Activated naive CD8-positive, alpha-beta T cell (primary cell): ENCODE results near the gene ATMIN.

Experiments used
- H3K27ac Mint-ChIP-seq: one replicate; pipeline ENCODE4 v1.8.0; 2021; ENCODE audit warnings: mixed read lengths
- H3K27me3 Mint-ChIP-seq: one replicate; pipeline ENCODE4 v1.8.0; 2021; ENCODE audit warnings: mixed read lengths
- H3K36me3 Mint-ChIP-seq: one replicate; pipeline ENCODE4 v1.8.0; 2021; ENCODE audit warnings: mixed read lengths
- H3K4me1 Mint-ChIP-seq: one replicate; pipeline ENCODE4 v1.8.0; 2021; ENCODE audit warnings: low read depth, mixed read lengths
- H3K4me3 Mint-ChIP-seq: one replicate; pipeline ENCODE4 v1.8.0; 2021; ENCODE audit warnings: mild to moderate bottlenecking, mixed read lengths
- H3K9me3 Mint-ChIP-seq: one replicate; pipeline ENCODE4 v1.8.0; 2021; ENCODE audit warnings: low read depth, mixed read lengths

The ATMIN gene

DNA sequence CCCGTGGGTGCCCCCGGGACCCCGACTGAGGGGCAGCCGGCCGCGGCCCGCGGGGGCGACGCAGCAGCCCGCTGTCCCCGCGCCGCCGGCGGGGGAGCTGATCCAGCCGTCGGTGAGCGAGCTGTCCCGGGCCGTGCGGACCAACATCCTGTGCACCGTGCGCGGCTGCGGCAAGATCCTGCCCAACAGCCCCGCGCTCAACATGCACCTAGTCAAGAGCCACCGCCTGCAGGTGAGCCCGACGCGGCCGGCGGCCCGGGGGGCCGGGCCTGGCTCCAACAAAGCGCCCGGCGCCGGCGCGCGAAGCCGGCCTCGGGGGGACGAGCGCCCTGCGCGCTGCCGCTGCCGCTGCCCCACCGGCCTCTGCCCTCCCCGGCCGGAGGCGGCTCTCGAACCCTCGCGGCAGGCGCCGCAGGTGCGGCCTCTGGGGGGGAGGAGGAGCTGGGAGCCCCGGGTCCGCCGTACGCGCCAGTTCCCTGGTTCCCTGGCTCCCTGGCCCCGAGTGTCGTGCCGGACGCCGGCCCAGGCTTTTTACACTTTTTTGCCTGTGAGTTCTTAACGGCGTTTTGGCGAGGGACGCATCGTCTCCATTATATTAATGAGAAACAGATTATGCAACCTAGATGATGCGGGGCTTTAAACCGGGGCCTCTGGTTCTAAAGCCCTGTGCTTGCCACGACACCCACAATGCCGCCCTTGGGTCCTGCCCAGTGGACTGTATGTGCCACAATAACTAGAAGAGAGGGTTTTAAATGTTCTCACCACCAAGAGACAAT is 521 bp downstream of the ATMIN start:
- peak overlapping the region; percentile 58 for H3K27ac Mint-ChIP-seq
- H3K4me1 Mint-ChIP-seq, result peaks cover 29% of the 10 kb centered on the region
- peak overlapping the region; percentile 92 for H3K4me3 Mint-ChIP-seq
- H3K36me3 Mint-ChIP-seq, result peaks cover 7% of the 10 kb centered on the region
- no peaks in the 10 kb centered on the region for H3K9me3 Mint-ChIP-seq
- H3K27me3 Mint-ChIP-seq, result no peaks in the 10 kb centered on the region

GRCh38 chr16:81036751-81037350 is 1.2 kb downstream of the ATMIN start:
- Mint-ChIP-seq H3K4me3 (peak overlapping the region; percentile 92), H3K9me3 (no peaks in the 10 kb centered on the region), H3K36me3 (peaks cover 7% of the 10 kb centered on the region), H3K27me3 (no peaks in the 10 kb centered on the region), H3K4me1 (peaks cover 29% of the 10 kb centered on the region), H3K27ac (peak overlapping the region; percentile 58)

- no peaks in the 10 kb centered on the region for H3K9me3 Mint-ChIP-seq
- peaks cover 16% of the 10 kb centered on the region for H3K36me3 Mint-ChIP-seq
- peak overlapping the region; percentile 30 for H3K27ac Mint-ChIP-seq
- no peak overlapping the region for H3K4me3 Mint-ChIP-seq
- no peaks in the 10 kb centered on the region for H3K27me3 Mint-ChIP-seq
- H3K4me1 Mint-ChIP-seq, result peaks cover 29% of the 10 kb centered on the region
Measured at GRCh38 chr16:81040131-81040530, 4.5 kb downstream of the ATMIN start.

DNA sequence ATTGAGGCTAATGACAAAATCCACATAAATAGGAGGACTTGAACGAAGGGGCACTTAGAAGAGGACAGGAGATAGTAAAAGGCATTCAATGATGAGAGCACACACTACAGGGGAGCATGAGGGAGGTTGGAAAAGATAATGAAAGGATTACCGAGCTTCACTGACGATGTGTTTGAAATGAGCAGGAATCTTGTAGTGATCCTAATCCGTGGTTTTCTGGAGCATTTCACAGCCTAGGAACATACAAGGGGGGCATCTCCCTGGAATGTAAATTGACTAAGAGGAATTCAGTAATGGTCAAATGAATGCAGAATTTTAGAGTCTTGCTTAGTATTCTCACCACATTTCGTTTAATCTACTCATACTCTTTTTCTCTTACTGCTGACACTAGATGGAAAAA is 5.2 kb downstream of the ATMIN start:
- Mint-ChIP-seq H3K4me3 (no peak overlapping the region), H3K36me3 (peaks cover 18% of the 10 kb centered on the region), H3K27ac (no peak overlapping the region), H3K9me3 (no peaks in the 10 kb centered on the region), H3K27me3 (no peaks in the 10 kb centered on the region), H3K4me1 (peaks cover 29% of the 10 kb centered on the region)

DNA sequence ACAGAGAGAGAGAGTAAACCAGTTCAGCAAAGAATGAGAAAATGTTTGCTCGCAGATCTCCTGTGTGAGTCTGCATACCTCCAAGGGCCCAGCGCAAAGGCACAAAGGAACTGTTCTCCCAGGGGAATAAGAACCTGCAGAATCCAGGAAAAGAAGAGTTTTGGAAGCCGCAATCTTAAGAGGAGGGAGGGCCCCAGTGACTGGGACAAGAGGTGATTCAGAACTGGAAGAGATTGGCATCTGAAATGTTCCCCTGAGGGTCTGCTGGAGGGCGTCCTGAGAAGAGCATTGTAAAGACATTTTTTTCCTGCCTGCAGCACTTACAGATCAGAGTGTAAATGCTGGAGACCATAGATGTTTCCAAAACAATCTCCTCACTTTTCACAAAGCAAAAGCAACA is 6.1 kb downstream of the ATMIN start:
- no peaks in the 10 kb centered on the region for H3K27me3 Mint-ChIP-seq
- no peak overlapping the region for H3K27ac Mint-ChIP-seq
- peaks cover 26% of the 10 kb centered on the region for H3K4me1 Mint-ChIP-seq
- H3K4me3 Mint-ChIP-seq, result no peak overlapping the region
- H3K36me3 Mint-ChIP-seq, result peaks cover 18% of the 10 kb centered on the region
- no peaks in the 10 kb centered on the region for H3K9me3 Mint-ChIP-seq

- Mint-ChIP-seq H3K36me3 (peaks cover 15% of the 10 kb centered on the region), H3K4me1 (peaks cover 15% of the 10 kb centered on the region), H3K27me3 (no peaks in the 10 kb centered on the region), H3K9me3 (no peaks in the 10 kb centered on the region), H3K27ac (no peak overlapping the region), H3K4me3 (no peak overlapping the region)
Measured at GRCh38 chr16:81042821-81043220, 7.2 kb downstream of the ATMIN start.

DNA sequence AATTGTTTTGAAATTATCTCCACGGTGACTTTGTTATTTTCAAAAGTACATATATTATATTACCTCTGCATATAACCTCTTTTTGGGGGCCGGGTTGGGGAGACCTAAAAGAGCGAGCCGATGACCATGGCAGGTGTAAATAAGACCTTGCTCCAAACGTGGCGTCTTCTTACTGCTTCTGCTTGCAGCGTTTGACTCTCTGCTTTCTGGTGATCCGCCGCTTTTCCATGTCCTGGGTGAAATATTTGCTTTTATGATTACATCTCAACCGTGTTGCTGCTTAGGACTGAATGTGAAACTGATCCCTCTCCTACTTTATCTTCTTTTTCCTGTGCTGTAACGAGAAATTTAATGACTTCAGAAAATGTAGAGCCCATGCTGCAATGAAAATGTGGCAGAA is 18.1 kb downstream of the ATMIN start:
- H3K27me3 Mint-ChIP-seq, result no peaks in the 10 kb centered on the region
- H3K4me1 Mint-ChIP-seq, result no peaks in the 10 kb centered on the region
- H3K4me3 Mint-ChIP-seq, result no peak overlapping the region
- no peak overlapping the region for H3K27ac Mint-ChIP-seq
- peaks cover 12% of the 10 kb centered on the region for H3K36me3 Mint-ChIP-seq
- peaks cover 14% of the 10 kb centered on the region for H3K9me3 Mint-ChIP-seq

DNA sequence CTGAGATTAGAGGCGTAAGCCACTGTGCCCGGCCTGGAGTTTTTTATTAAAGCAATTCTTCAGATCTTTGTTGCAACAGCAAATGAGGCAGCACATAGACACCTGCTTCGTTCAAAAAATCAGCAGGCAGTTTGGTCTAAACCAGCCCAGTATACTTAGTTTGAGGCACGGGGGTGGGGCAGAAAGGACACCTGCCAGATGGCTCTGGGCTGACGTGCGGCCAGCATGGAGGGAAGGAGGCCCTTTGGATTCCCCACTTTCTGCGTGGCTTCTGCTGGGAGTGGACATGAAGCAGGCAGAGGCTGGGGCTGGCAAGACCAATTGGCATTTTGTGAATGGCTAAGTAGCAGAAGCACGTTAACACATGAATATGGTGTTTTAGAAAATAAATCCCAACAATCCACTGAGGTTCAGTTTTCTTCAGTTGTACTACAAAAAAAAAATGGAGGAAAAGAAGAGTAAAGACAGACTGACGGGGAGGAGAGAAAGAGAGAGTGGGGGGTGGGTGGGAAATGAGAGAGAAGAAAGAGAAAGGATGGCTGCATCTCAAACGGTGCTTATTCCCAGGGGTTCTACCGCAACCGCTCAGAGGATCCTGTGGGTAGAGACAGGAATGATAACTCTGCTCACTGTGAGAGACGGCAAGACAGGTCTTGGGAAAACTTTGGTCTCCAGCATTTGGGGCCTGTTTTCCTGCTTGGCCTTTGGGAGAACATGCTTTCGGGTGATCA is 25.1 kb downstream of the ATMIN start:
- H3K4me1 Mint-ChIP-seq, result no peaks in the 10 kb centered on the region
- H3K36me3 Mint-ChIP-seq, result no peaks in the 10 kb centered on the region
- no peak overlapping the region for H3K4me3 Mint-ChIP-seq
- no peaks in the 10 kb centered on the region for H3K9me3 Mint-ChIP-seq
- no peak overlapping the region for H3K27ac Mint-ChIP-seq
- H3K27me3 Mint-ChIP-seq, result no peaks in the 10 kb centered on the region

- Mint-ChIP-seq H3K4me1 (no peaks in the 10 kb centered on the region), H3K4me3 (no peak overlapping the region), H3K27me3 (no peaks in the 10 kb centered on the region), H3K36me3 (no peaks in the 10 kb centered on the region), H3K27ac (no peak overlapping the region), H3K9me3 (no peaks in the 10 kb centered on the region)
Measured at GRCh38 chr16:81061307-81061640, 25.6 kb downstream of the ATMIN start.

DNA sequence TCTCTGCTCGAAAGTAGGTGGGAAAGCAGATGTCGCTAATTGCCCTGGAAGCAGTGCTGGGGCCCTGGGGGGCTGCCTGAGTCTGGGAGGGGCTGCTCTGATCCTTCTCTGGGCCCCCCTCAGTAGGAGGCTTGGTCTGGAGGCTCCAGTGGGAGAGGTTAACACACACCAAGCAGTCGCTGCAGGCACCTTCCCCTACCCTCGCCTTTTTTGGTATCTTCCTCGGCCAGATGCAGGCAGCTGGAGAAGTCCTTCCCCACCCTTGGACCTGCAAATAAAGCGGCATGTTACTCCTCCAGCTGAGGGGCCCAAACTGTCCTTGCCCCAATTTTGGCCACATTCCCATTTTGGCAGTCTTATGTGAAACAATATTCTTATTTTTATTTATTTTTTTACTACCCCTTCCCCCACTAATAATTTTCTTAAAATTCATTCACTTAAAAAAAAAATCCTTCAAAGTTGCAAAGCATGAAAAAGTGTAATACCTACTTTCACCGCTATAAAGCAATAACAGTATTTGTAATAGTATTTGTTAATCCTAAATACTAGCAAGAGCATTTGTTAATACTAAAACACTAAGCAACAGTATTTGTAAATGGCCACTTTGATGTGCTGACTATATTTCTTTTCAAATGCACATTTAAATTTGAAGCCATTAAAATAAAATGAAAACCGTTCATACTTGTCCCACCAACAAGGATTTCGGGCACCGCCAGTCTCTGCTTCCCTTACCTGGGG is 26.4 kb downstream of the ATMIN start:
- H3K9me3 Mint-ChIP-seq, result no peaks in the 10 kb centered on the region
- H3K4me1 Mint-ChIP-seq, result peaks cover 7% of the 10 kb centered on the region
- H3K27me3 Mint-ChIP-seq, result no peaks in the 10 kb centered on the region
- no peak overlapping the region for H3K4me3 Mint-ChIP-seq
- H3K27ac Mint-ChIP-seq, result no peak overlapping the region
- H3K36me3 Mint-ChIP-seq, result no peaks in the 10 kb centered on the region

DNA sequence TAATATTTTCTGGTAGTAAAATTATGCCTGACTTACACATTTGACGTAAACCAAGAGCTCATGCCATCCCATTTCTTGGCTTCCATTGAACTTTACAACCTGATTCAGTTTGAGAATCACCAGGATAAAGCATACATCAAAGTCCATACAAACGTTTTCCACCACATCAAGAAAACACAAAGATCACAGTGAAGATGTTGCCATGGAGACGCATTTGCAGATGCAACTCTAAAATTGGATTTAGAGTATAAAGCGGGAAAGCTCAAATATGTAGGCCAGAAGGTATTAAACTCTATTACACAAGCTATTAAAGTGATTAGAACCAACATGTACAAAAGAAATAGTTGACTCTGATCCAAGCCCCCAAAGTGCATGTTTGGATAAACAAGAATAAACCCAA is 31.0 kb downstream of the ATMIN start:
- Mint-ChIP-seq H3K9me3 (no peaks in the 10 kb centered on the region), H3K27me3 (no peaks in the 10 kb centered on the region), H3K4me3 (no peak overlapping the region), H3K4me1 (peaks cover 12% of the 10 kb centered on the region), H3K36me3 (peaks cover 3% of the 10 kb centered on the region), H3K27ac (no peak overlapping the region)

DNA sequence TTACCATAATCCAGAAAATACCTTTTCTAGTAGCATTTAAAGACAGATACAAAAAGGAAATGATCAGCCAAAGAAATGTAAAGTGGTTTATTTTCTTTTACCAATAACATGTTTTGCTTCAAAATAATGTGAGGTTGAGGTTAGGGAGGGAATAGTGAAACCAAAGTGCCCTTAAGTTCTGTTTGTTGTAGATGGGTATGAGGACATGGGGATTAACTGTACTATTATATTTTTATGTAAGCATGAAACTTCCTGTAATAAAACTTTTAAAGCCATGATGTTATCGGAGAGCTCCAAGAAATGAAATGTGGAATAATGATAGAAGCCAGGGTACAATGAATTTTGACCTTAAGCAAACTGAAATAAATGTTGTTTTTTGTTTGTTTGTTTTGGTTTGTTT is 31.5 kb downstream of the ATMIN start:
- Mint-ChIP-seq H3K36me3 (peaks cover 3% of the 10 kb centered on the region), H3K4me3 (no peak overlapping the region), H3K9me3 (no peaks in the 10 kb centered on the region), H3K27ac (no peak overlapping the region), H3K27me3 (no peaks in the 10 kb centered on the region), H3K4me1 (peaks cover 12% of the 10 kb centered on the region)

- Mint-ChIP-seq H3K27me3 (no peaks in the 10 kb centered on the region), H3K36me3 (peaks cover 3% of the 10 kb centered on the region), H3K9me3 (no peaks in the 10 kb centered on the region), H3K27ac (no peak overlapping the region), H3K4me3 (no peak overlapping the region), H3K4me1 (peaks cover 12% of the 10 kb centered on the region)
Measured at GRCh38 chr16:81069063-81069462, 33.4 kb downstream of the ATMIN start.

DNA sequence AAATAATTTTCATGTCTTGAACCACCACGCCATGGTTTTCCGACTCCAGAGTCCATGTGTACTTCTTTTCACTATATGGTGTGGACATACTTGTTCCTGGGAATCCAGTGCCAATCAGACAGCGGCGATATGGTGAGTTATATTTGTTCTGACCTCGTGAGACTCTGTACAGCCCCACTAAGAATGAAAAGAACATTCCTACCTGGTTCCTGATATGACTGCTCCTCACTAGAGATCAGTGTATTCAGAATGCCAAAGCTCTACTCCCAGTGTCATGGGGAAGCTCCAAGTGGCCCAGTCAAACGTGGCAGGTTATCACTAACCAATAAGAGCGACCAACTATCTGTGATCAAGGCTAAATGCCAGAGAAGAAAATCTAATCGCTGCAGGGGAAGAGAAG is 35.3 kb downstream of the ATMIN start:
- Mint-ChIP-seq H3K4me3 (no peak overlapping the region), H3K9me3 (no peaks in the 10 kb centered on the region), H3K27me3 (no peaks in the 10 kb centered on the region), H3K4me1 (peaks cover 12% of the 10 kb centered on the region), H3K36me3 (peaks cover 3% of the 10 kb centered on the region), H3K27ac (no peak overlapping the region)

DNA sequence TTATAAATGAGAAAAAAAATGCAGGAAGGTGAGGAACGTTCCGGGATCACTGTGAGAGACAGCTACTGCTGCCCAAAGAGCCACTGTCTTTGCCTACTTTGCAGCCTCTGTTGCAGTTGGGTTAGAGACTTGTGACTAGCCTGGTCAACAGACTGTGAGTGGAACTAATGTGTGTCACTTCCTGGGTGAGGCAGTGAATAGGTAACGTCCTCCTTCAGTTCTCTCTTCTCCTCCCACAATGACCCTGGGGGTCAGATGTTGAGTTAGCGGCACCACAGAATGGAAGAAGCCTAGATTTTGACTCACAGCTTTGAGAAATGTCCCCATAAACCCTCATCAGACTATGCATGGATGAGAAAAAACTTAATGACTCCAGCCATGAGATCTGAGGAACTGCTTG is 36.2 kb downstream of the ATMIN start:
- H3K36me3 Mint-ChIP-seq, result peaks cover 3% of the 10 kb centered on the region
- no peaks in the 10 kb centered on the region for H3K27me3 Mint-ChIP-seq
- no peak overlapping the region for H3K4me3 Mint-ChIP-seq
- no peak overlapping the region for H3K27ac Mint-ChIP-seq
- H3K9me3 Mint-ChIP-seq, result no peaks in the 10 kb centered on the region
- peaks cover 8% of the 10 kb centered on the region for H3K4me1 Mint-ChIP-seq
